Mesendoderm (in vitro differentiated cells): ENCODE measurements around the gene MED29.
A peak's percentile ranks its signal among the peaks of the same experiment; 100 is the strongest.

Experiments used
- DNase-seq: peaks from one replicate; pipeline ENCODE4 v3.0.0; 2013
- H2AK5ac ChIP-seq: 2 replicates; pipeline ENCODE4 v1.6.1; 2013; ENCODE audit warnings: low read length, inconsistent platforms
- H2BK120ac ChIP-seq: 2 replicates; pipeline ENCODE4 v1.6.1; 2013; ENCODE audit warnings: low read depth, mild to moderate bottlenecking, low read length, moderate library complexity, mixed read lengths
- H2BK15ac ChIP-seq: replicated peaks from 2 replicates; pipeline ENCODE4 v1.6.1; 2013; ENCODE audit warnings: low read depth, mild to moderate bottlenecking, moderate library complexity
- H2BK5ac ChIP-seq: 2 replicates; pipeline ENCODE4 v1.6.1; 2013; ENCODE audit warnings: low read length, inconsistent platforms
- H3K18ac ChIP-seq: 2 replicates; pipeline ENCODE4 v1.6.1; 2013; ENCODE audit warnings: mild to moderate bottlenecking, low read length, mixed read lengths
- H3K23ac ChIP-seq: one replicate; pipeline ENCODE4 v1.6.1; 2013; ENCODE audit warnings: low read length
- H3K27ac ChIP-seq: 2 replicates; pipeline ENCODE4 v1.5.1; 2013; ENCODE audit warnings: low read depth, mild to moderate bottlenecking, inconsistent platforms, low read length, moderate library complexity
- H3K27me3 ChIP-seq: 2 replicates; pipeline ENCODE4 v1.6.1; 2013; ENCODE audit warnings: low read length, control low read depth, mild to moderate bottlenecking, inconsistent platforms; ENCODE audit not compliant: insufficient read depth, poor library complexity
- H3K36me3 ChIP-seq: 2 replicates; pipeline ENCODE4 v1.6.1; 2013; ENCODE audit warnings: low read length, inconsistent platforms; ENCODE audit not compliant: control insufficient read depth, insufficient read depth
- H3K4ac ChIP-seq: one replicate; pipeline ENCODE4 v1.6.1; 2013; ENCODE audit warnings: low read depth, mild to moderate bottlenecking, low read length, moderate library complexity
- H3K4me1 ChIP-seq: 2 replicates; pipeline ENCODE4 v1.6.1; 2013; ENCODE audit warnings: low read depth, low read length, inconsistent platforms; ENCODE audit not compliant: control insufficient read depth
- H3K4me2 ChIP-seq: 2 replicates; pipeline ENCODE4 v1.6.1; 2013; ENCODE audit warnings: low read length
- H3K4me3 ChIP-seq: 2 replicates; pipeline ENCODE4 v1.5.1; 2013; ENCODE audit warnings: mild to moderate bottlenecking, low read length
- H3K56ac ChIP-seq: one replicate; pipeline ENCODE4 v1.6.1; 2013; ENCODE audit warnings: low read length
- H3K79me1 ChIP-seq: 2 replicates; pipeline ENCODE4 v1.6.1; 2013; ENCODE audit warnings: low read length, inconsistent platforms
- H3K79me2 ChIP-seq: 2 replicates; pipeline ENCODE4 v1.6.1; 2013; ENCODE audit warnings: mild to moderate bottlenecking, low read length; ENCODE audit not compliant: control insufficient read depth, insufficient read depth
- H3K9ac ChIP-seq: 2 replicates; pipeline ENCODE4 v1.6.1; 2013; ENCODE audit warnings: low read length, inconsistent platforms
- H4K5ac ChIP-seq: one replicate; pipeline ENCODE4 v1.6.1; 2013; ENCODE audit warnings: low read length
- H4K8ac ChIP-seq: one replicate; pipeline ENCODE4 v1.6.1; 2013; ENCODE audit warnings: low read depth, mild to moderate bottlenecking, control low read depth, low read length, moderate library complexity
- WGBS: extraction: QIAGEN DNeasy Blood & Tissue Kit; methylation state at CpG from one replicate; pipeline ENCODE4 v1.1.7; 2013; ENCODE audit warnings: low lambda C conversion rate, missing lambda C conversion rate; ENCODE audit not compliant: insufficient coverage; ENCODE audit errors: extremely low coverage; 5-methylcytosine and 5-hydroxymethylcytosine counted together

MED29 gene

GRCh38 chr19:39385629-39386411 lies 5.4 kb upstream of the MED29 start:
- H3K4ac ChIP-seq = no peak overlapping the region
- H2AK5ac ChIP-seq = no peak overlapping the region

GRCh38 chr19:39386557-39386956 lies 4.6 kb upstream of the MED29 start:
- Histone ChIP-seq H3K79me2 (peaks cover 4% of the 10 kb centered on the region), H3K4me2 (no peak overlapping the region), H2AK5ac (no peak overlapping the region), H3K4me3 (no peak overlapping the region), H4K5ac (no peak overlapping the region), H3K18ac (no peak overlapping the region), H3K4me1 (no peaks in the 10 kb centered on the region), H3K9ac (no peak overlapping the region), H3K79me1 (peaks cover 5% of the 10 kb centered on the region), H3K56ac (no peak overlapping the region), H3K36me3 (peaks cover 6% of the 10 kb centered on the region), H3K27me3 (no peaks in the 10 kb centered on the region), H3K4ac (no peak overlapping the region), H4K8ac (no peak overlapping the region), H2BK5ac (no peak overlapping the region), H2BK120ac (no peak overlapping the region), H3K23ac (no peak overlapping the region), H2BK15ac (no peak overlapping the region), H3K27ac (no peak overlapping the region)
- DNase-seq = no peak
- no CpG with 5 or more reads among the region's 7 CpGs for WGBS

More at GRCh38 chr19:39385629-39386411, 5.4 kb upstream of the MED29 start:
- H3K4me2 ChIP-seq = no peak overlapping the region
- H4K8ac ChIP-seq = no peak overlapping the region
- no peak overlapping the region for H3K23ac ChIP-seq
- H3K36me3 ChIP-seq = peaks cover 11% of the 10 kb centered on the region
- no peaks in the 10 kb centered on the region for H3K27me3 ChIP-seq
- no peak overlapping the region for H3K4me3 ChIP-seq
- WGBS = no CpG with 5 or more reads among the region's 20 CpGs
- H3K18ac ChIP-seq = no peak overlapping the region
- no peak overlapping the region for H2BK120ac ChIP-seq
- no peak overlapping the region for H2BK5ac ChIP-seq
- H3K4me1 ChIP-seq = no peaks in the 10 kb centered on the region
- peaks cover 5% of the 10 kb centered on the region for H3K79me1 ChIP-seq
- no peak overlapping the region for H4K5ac ChIP-seq
- no peak overlapping the region for H2BK15ac ChIP-seq
- H3K27ac ChIP-seq = no peak overlapping the region
- H3K9ac ChIP-seq = no peak overlapping the region
- H3K79me2 ChIP-seq = peaks cover 4% of the 10 kb centered on the region
- DNase-seq = peak; percentile 50
- H3K56ac ChIP-seq = no peak overlapping the region

- H3K23ac ChIP-seq = no peak overlapping the region
- no peak overlapping the region for H2BK5ac ChIP-seq
- H3K4ac ChIP-seq = no peak overlapping the region
- no peak overlapping the region for H4K5ac ChIP-seq
- no peak overlapping the region for H2BK15ac ChIP-seq
- WGBS = no CpG with 5 or more reads among the region's 5 CpGs
- H4K8ac ChIP-seq = no peak overlapping the region
- H3K9ac ChIP-seq = no peak overlapping the region
- H3K79me2 ChIP-seq = peaks cover 9% of the 10 kb centered on the region
- no peak overlapping the region for H3K27ac ChIP-seq
- no peak overlapping the region for H2AK5ac ChIP-seq
- H3K56ac ChIP-seq = no peak overlapping the region
- H3K4me3 ChIP-seq = no peak overlapping the region
- no peak overlapping the region for H3K4me2 ChIP-seq
- peaks cover 1% of the 10 kb centered on the region for H3K36me3 ChIP-seq
- no peak for DNase-seq
- H2BK120ac ChIP-seq = no peak overlapping the region
- H3K18ac ChIP-seq = no peak overlapping the region
- H3K27me3 ChIP-seq = no peaks in the 10 kb centered on the region
- peaks cover 2% of the 10 kb centered on the region for H3K4me1 ChIP-seq
- peaks cover 12% of the 10 kb centered on the region for H3K79me1 ChIP-seq
These were observed 2.5 kb upstream of the MED29 start for GRCh38 chr19:39388657-39389056.

GRCh38 chr19:39389631-39390414 lies 1.4 kb upstream of the MED29 start:
- peak overlapping the region; percentile 81 for H3K9ac ChIP-seq
- H3K36me3 ChIP-seq = peaks cover 1% of the 10 kb centered on the region

GRCh38 chr19:39390451-39390750 lies 777 bp upstream of the MED29 start:
- Histone ChIP-seq H3K4me2 (peak overlapping the region; percentile 75), H3K79me1 (peaks cover 13% of the 10 kb centered on the region), H2BK15ac (no peak overlapping the region), H3K9ac (peak overlapping the region; percentile 81), H3K4me3 (peak overlapping the region; percentile 80), H3K79me2 (peaks cover 9% of the 10 kb centered on the region), H3K4me1 (peaks cover 2% of the 10 kb centered on the region), H4K5ac (peak overlapping the region; percentile 38), H3K23ac (no peak overlapping the region), H3K18ac (no peak overlapping the region), H4K8ac (no peak overlapping the region), H3K56ac (peak overlapping the region; percentile 90), H3K27ac (peak overlapping the region; percentile 75), H3K4ac (no peak overlapping the region), H2BK5ac (no peak overlapping the region), H3K36me3 (peaks cover 1% of the 10 kb centered on the region), H2AK5ac (no peak overlapping the region), H3K27me3 (no peaks in the 10 kb centered on the region), H2BK120ac (no peak overlapping the region)
- DNase-seq = no peak
- no CpG with 5 or more reads among the region's 10 CpGs for WGBS

More at GRCh38 chr19:39389631-39390414, 1.4 kb upstream of the MED29 start:
- peak overlapping the region; percentile 90 for H3K56ac ChIP-seq
- H3K27me3 ChIP-seq = no peaks in the 10 kb centered on the region
- no peak for DNase-seq
- H3K4me2 ChIP-seq = peak overlapping the region; percentile 75
- no peak overlapping the region for H3K23ac ChIP-seq
- WGBS = no CpG with 5 or more reads among the region's 13 CpGs
- H2BK120ac ChIP-seq = no peak overlapping the region
- peaks cover 2% of the 10 kb centered on the region for H3K4me1 ChIP-seq
- no peak overlapping the region for H3K18ac ChIP-seq
- H2BK15ac ChIP-seq = no peak overlapping the region
- H4K8ac ChIP-seq = no peak overlapping the region
- H3K4me3 ChIP-seq = peak overlapping the region; percentile 80
- H2AK5ac ChIP-seq = no peak overlapping the region
- H3K4ac ChIP-seq = no peak overlapping the region
- H4K5ac ChIP-seq = peak overlapping the region; percentile 38
- peaks cover 13% of the 10 kb centered on the region for H3K79me1 ChIP-seq
- H3K79me2 ChIP-seq = peaks cover 9% of the 10 kb centered on the region
- no peak overlapping the region for H2BK5ac ChIP-seq
- no peak overlapping the region for H3K27ac ChIP-seq
